CD14-positive monocyte (primary cell): ENCODE data around the gene FIGNL2. TPM values are rescaled to one million over a fixed set of nuclear protein-coding genes. Genes with fewer than 3 reads are reported as not detected.

Source experiments
- DNase-seq, 3 donors: peaks; one replicate each; pipeline ENCODE4 v3.0.0-alpha.2; 2011 to 2022
- H2AFZ ChIP-seq: 2 replicates; pipeline ENCODE4 v1.6.0; 2012; ENCODE audit warnings: mild to moderate bottlenecking, low read depth, low read length, inconsistent platforms; ENCODE audit not compliant: insufficient read depth, poor library complexity, severe bottlenecking
- H3K27ac ChIP-seq, 2 donors: 1 replicate in 1 of 2; 2 replicates in 1 of 2; pipeline ENCODE4 v1.5.1; 2012 to 2013; ENCODE audit warnings: low read length in 2 of 2, control low read depth in 1 of 2, inconsistent platforms in 1 of 2, low read depth in 1 of 2, mild to moderate bottlenecking in 1 of 2
- H3K27me3 ChIP-seq, 2 donors: one replicate each; pipeline versions ENCODE4 v1.6.0 to v1.6.1; 2011 to 2013; ENCODE audit warnings: low read length in 2 of 2; ENCODE audit not compliant: control insufficient read depth in 2 of 2, insufficient read depth in 2 of 2
- H3K36me3 ChIP-seq, 2 donors: replicated peaks in 1 of 2; 1 replicate in 1 of 2; 2 replicates in 1 of 2; pipeline versions ENCODE4 v1.5.1 to v1.6.1; 2012 to 2013; ENCODE audit warnings: low read length in 2 of 2, control low read depth in 1 of 2, inconsistent platforms in 1 of 2, mild to moderate bottlenecking in 1 of 2; ENCODE audit not compliant: insufficient read depth in 2 of 2, control insufficient read depth in 1 of 2
- H3K4me1 ChIP-seq, 2 donors: 1 replicate in 1 of 2; 2 replicates in 1 of 2; pipeline versions ENCODE4 v1.5.1 to v1.6.1; 2012 to 2013; ENCODE audit warnings: low read length in 2 of 2, control low read depth in 1 of 2, inconsistent platforms in 1 of 2, mild to moderate bottlenecking in 1 of 2, moderate library complexity in 1 of 2; ENCODE audit not compliant: insufficient read depth in 2 of 2, control insufficient read depth in 1 of 2
- H3K4me2 ChIP-seq: replicated peaks from 2 replicates; pipeline ENCODE3; 2012; ENCODE audit warnings: low read length, moderate library complexity, mild to moderate bottlenecking; ENCODE audit not compliant: poor library complexity, severe bottlenecking; ENCODE audit errors: extremely low read depth
- H3K4me3 ChIP-seq, 3 experiments: fragments of 200-600 bp in 1 of 3; sonication (generic) in 1 of 3; replicated peaks in 1 of 3; 1 replicate in 2 of 3; 2 replicates in 1 of 3; pipeline ENCODE4 v1.5.1; 2011 to 2013; ENCODE audit warnings: low read length in 3 of 3, mild to moderate bottlenecking in 3 of 3, control low read depth in 2 of 3, low read depth in 2 of 3, inconsistent platforms in 1 of 3, moderate library complexity in 1 of 3
- H3K79me2 ChIP-seq: 2 replicates; pipeline ENCODE4 v1.6.0; 2012; ENCODE audit warnings: mild to moderate bottlenecking, control low read depth, inconsistent platforms, low read length, moderate library complexity; ENCODE audit not compliant: insufficient read depth
- H3K9ac ChIP-seq: 2 replicates; pipeline ENCODE4 v1.6.0; 2017; ENCODE audit warnings: low read length, mild to moderate bottlenecking; ENCODE audit not compliant: insufficient read depth, poor library complexity, severe bottlenecking
- H3K9me3 ChIP-seq, 2 donors: replicated peaks in 1 of 2; 1 replicate in 1 of 2; 2 replicates in 1 of 2; pipeline versions ENCODE4 v1.5.1 to v1.6.1; 2012 to 2013; ENCODE audit warnings: low read length in 2 of 2, control low read depth in 1 of 2; ENCODE audit not compliant: control insufficient read depth in 1 of 2, insufficient read depth in 1 of 2
- H4K20me1 ChIP-seq: 2 replicates; pipeline ENCODE4 v1.6.0; 2012; ENCODE audit warnings: mild to moderate bottlenecking, low read length, control low read depth, moderate library complexity; ENCODE audit not compliant: insufficient read depth
- H3K27ac Mint-ChIP-seq, 7 donors: one replicate each; pipeline ENCODE4 v1.8.0; 2020; ENCODE audit warnings: mild to moderate bottlenecking in 7 of 7, mixed read lengths in 7 of 7, moderate library complexity in 6 of 7, inconsistent platforms in 2 of 7
- H3K27me3 Mint-ChIP-seq, 3 donors: one replicate each; pipeline ENCODE4 v1.8.0; 2021 to 2022; ENCODE audit warnings: low read depth in 3 of 3, mild to moderate bottlenecking in 3 of 3, mixed read lengths in 3 of 3, moderate library complexity in 3 of 3, inconsistent platforms in 1 of 3
- H3K36me3 Mint-ChIP-seq, 2 donors: one replicate each; pipeline ENCODE4 v1.8.0; 2020; ENCODE audit warnings: mixed read lengths in 2 of 2, inconsistent platforms in 1 of 2, mild to moderate bottlenecking in 1 of 2
- H3K4me1 Mint-ChIP-seq: one replicate; pipeline ENCODE4 v1.8.0; 2020; ENCODE audit warnings: mild to moderate bottlenecking, mixed read lengths
- H3K4me3 Mint-ChIP-seq, 2 donors: one replicate each; pipeline ENCODE4 v1.8.0; 2020; ENCODE audit warnings: mild to moderate bottlenecking in 2 of 2, mixed read lengths in 2 of 2, moderate library complexity in 1 of 2
- H3K9me3 Mint-ChIP-seq, 7 donors: one replicate each; pipeline ENCODE4 v1.8.0; 2020 to 2022; ENCODE audit warnings: mixed read lengths in 7 of 7, mild to moderate bottlenecking in 6 of 7, moderate library complexity in 6 of 7, inconsistent platforms in 2 of 7
- WGBS: methylation state at CpG from one replicate; pipeline ENCODE4 v1.1.5; 2013; ENCODE audit warnings: missing lambda C conversion rate; ENCODE audit not compliant: insufficient coverage; 5-methylcytosine and 5-hydroxymethylcytosine counted together
- intact Hi-C, 2 donors: fragments of 100-400 bp; cut with micrococcal nuclease; formaldehyde crosslinking; loops; one replicate each; pipeline versions ENCODE4 v1.15.0 to v1.15.1; 2023
- polyA plus RNA-seq, 3 donors: library from polyadenylated mRNA; depleted of rRNA in 1 of 3; unstranded in 2 of 3; stranded (reverse) in 1 of 3; fragments of 300-500 nt in 2 of 3; fragments of >200 nt in 1 of 3; fragmentation: Illumina TruSeq in 2 of 3; gene quantifications; 1 replicate in 2 of 3; 2 replicates in 1 of 3; pipeline ENCODE4 v1.2.3, GENCODE V29; 2012 to 2021
- TF ChIP-seq, protein P1 (sequence below): fragments of 200-600 bp; IDR thresholded peaks from one replicate; pipeline ENCODE4 v1.8.0; 2022; ENCODE audit warnings: antibody characterized with exemption, mild to moderate bottlenecking

Gene FIGNL2
- polyA plus RNA-seq, 3 donors: 0.06 to 0.52 TPM; not detected in 1

- TF ChIP-seq, protein P1, sequence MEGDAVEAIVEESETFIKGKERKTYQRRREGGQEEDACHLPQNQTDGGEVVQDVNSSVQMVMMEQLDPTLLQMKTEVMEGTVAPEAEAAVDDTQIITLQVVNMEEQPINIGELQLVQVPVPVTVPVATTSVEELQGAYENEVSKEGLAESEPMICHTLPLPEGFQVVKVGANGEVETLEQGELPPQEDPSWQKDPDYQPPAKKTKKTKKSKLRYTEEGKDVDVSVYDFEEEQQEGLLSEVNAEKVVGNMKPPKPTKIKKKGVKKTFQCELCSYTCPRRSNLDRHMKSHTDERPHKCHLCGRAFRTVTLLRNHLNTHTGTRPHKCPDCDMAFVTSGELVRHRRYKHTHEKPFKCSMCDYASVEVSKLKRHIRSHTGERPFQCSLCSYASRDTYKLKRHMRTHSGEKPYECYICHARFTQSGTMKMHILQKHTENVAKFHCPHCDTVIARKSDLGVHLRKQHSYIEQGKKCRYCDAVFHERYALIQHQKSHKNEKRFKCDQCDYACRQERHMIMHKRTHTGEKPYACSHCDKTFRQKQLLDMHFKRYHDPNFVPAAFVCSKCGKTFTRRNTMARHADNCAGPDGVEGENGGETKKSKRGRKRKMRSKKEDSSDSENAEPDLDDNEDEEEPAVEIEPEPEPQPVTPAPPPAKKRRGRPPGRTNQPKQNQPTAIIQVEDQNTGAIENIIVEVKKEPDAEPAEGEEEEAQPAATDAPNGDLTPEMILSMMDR: no peak
- Histone ChIP-seq H3K9me3 (no peaks in the 10 kb centered on the region), H3K27ac (peak overlapping the region; percentile 8 to 66), H3K9ac (no peak overlapping the region), H3K4me1 (peaks cover 53 to 63% of the 10 kb centered on the region in 2 donors), H3K4me2 (peak overlapping the region; percentile 59), H3K4me3 (peak overlapping the region in 1 of 3 experiments; percentile 58), H2AFZ (peak overlapping the region; percentile 14), H4K20me1 (no peaks in the 10 kb centered on the region), H3K36me3 (no peaks in the 10 kb centered on the region), H3K27me3 (peaks cover 3 to 12% of the 10 kb centered on the region in 2 donors), H3K79me2 (no peaks in the 10 kb centered on the region)
- 20% methylated on average over 7 of the region's 8 CpGs for WGBS
- Mint-ChIP-seq H3K4me3 (peak overlapping the region; percentile 16 to 72), H3K4me1 (peaks cover 50% of the 10 kb centered on the region), H3K36me3 (peaks cover 0 to 1% of the 10 kb centered on the region in 2 donors), H3K9me3 (peaks cover 0 to 4% (median 0%) of the 10 kb centered on the region in 7 donors), H3K27ac (peak overlapping the region; percentile 48 to 89 (median 70)), H3K27me3 (peaks cover 13 to 32% (median 25%) of the 10 kb centered on the region in 3 donors)
- DNase-seq: peak; percentile 58 to 89 (median 69)
- intact Hi-C loops: no loop called here
Measured at GRCh38 chr12:51851413-51852124, 3.1 kb upstream of the FIGNL2 start.

GRCh38 chr12:51850965-51851299 lies 2.4 kb upstream of the FIGNL2 start:
- DNase-seq: no peak
- Histone ChIP-seq H3K4me1 (peaks cover 55 to 66% of the 10 kb centered on the region in 2 donors), H3K9ac (no peak overlapping the region), H4K20me1 (no peaks in the 10 kb centered on the region), H3K9me3 (no peaks in the 10 kb centered on the region), H2AFZ (no peak overlapping the region), H3K4me3 (peak overlapping the region in 1 of 3 experiments; percentile 58), H3K27me3 (peaks cover 7 to 19% of the 10 kb centered on the region in 2 donors), H3K4me2 (peak overlapping the region; percentile 59), H3K79me2 (no peaks in the 10 kb centered on the region), H3K36me3 (no peaks in the 10 kb centered on the region), H3K27ac (peak overlapping the region; percentile 4 to 66)
- TF ChIP-seq, protein P1: no peak
- peaks cover 19 to 32% (median 27%) of the 10 kb centered on the region in 3 donors for H3K27me3 Mint-ChIP-seq
- H3K4me3 Mint-ChIP-seq: peak overlapping the region in 1 of 2 donors; percentile 72
- WGBS: 64% methylated on average over 2 of the region's 4 CpGs
- H3K36me3 Mint-ChIP-seq: peaks cover 4 to 5% of the 10 kb centered on the region in 2 donors
- intact Hi-C loops: no loop called here
- peaks cover 0 to 4% (median 0%) of the 10 kb centered on the region in 7 donors for H3K9me3 Mint-ChIP-seq
- peaks cover 55% of the 10 kb centered on the region for H3K4me1 Mint-ChIP-seq
- peak overlapping the region in 2 of 7 donors; percentile 26 to 74 for H3K27ac Mint-ChIP-seq
